Measurements from ENCODE around the gene ZNF232. TPM values are rescaled to one million over a fixed set of nuclear protein-coding genes. Genes with fewer than 3 reads are reported as not detected.

The ZNF232 gene
- total and polyA plus RNA-seq, 2 of the 13 experiments (the other 11 are each of a cell fraction or from before 2014, with no cell fraction given): 7.8 to 28.7 TPM

GRCh38 chr17:5069724-5070123 lies 42.0 kb downstream of the ZNF232 start (continued):
- TF ChIP-seq TAF15 (IDR thresholded peaks at IDR 0.05; ENCODE audit: low read depth, low read length, poor library complexity, severe bottlenecking): no peak
- TF ChIP-seq RFX3 (CRISPR knock-in tag; IDR thresholded peaks at IDR 0.05): no peak
- no peak for TF ChIP-seq ZBTB33 (CRISPR knock-in tag; IDR thresholded peaks at IDR 0.05)
- TF ChIP-seq ZNF333 (CRISPR knock-in tag; IDR thresholded peaks at IDR 0.05; ENCODE audit: borderline replicate concordance): no peak
- no peak for TF ChIP-seq DMTF1 (CRISPR knock-in tag; IDR thresholded peaks at IDR 0.05)
- no peak for TF ChIP-seq JUNB (CRISPR knock-in tag; IDR thresholded peaks at IDR 0.05; ENCODE audit: borderline replicate concordance)
- no peak for TF ChIP-seq ZFY (CRISPR knock-in tag; IDR thresholded peaks at IDR 0.05)
- no peak for TF ChIP-seq SATB2 (CRISPR knock-in tag; IDR thresholded peaks at IDR 0.05)
- TF ChIP-seq ZNF644 (CRISPR knock-in tag; IDR thresholded peaks at IDR 0.05; ENCODE audit: low read depth): peak; percentile 60; the same call in 1 of the 2 replicates
- TF ChIP-seq CTCF (CRISPR knock-in tag; IDR thresholded peaks at IDR 0.05): no peak
- no peak for TF ChIP-seq FLYWCH1 (CRISPR knock-in tag; IDR thresholded peaks at IDR 0.05)
- no peak for TF ChIP-seq E2F5 (CRISPR knock-in tag; conservative IDR thresholded peaks at IDR 0.05)
- TF ChIP-seq ZNF678 (CRISPR knock-in tag; IDR thresholded peaks at IDR 0.05): no peak
- no peak for TF ChIP-seq AGO1 (IDR thresholded peaks at IDR 0.05; ENCODE audit: low read depth, low read length, poor library complexity, severe bottlenecking)
- no peak for TF ChIP-seq RXRB (CRISPR knock-in tag; IDR thresholded peaks at IDR 0.05; ENCODE audit: borderline replicate concordance)
- no peak for TF ChIP-seq ZFP36 (IDR thresholded peaks at IDR 0.05; ENCODE audit: borderline replicate concordance, low read depth, low read length, partially characterized antibody)
- TF ChIP-seq HNRNPL (IDR thresholded peaks at IDR 0.05; ENCODE audit: low read depth, low read length): no peak
- TF ChIP-seq KDM4B (CRISPR knock-in tag; IDR thresholded peaks at IDR 0.05): no peak
- TF ChIP-seq ZNF207 (IDR thresholded peaks at IDR 0.05; ENCODE audit: borderline replicate concordance): no peak
- no peak for TF ChIP-seq ZNF260 (CRISPR knock-in tag; IDR thresholded peaks at IDR 0.05; ENCODE audit: borderline replicate concordance, low read depth)
- no peak for TF ChIP-seq NR2F2 (IDR thresholded peaks at IDR 0.05; ENCODE audit: borderline replicate concordance, low read depth)
- TF ChIP-seq ZNF816 (CRISPR knock-in tag; IDR thresholded peaks at IDR 0.05; ENCODE audit: borderline replicate concordance): no peak
- 0 out of 2 replicates have a peak, but pooled peaks have one; percentile 5 for TF ChIP-seq RFX1 (IDR thresholded peaks at IDR 0.05)
- TF ChIP-seq GABPA (IDR thresholded peaks at IDR 0.05; ENCODE audit: low read depth, low read length): no peak
- TF ChIP-seq GABPA (CRISPR knock-in tag; IDR thresholded peaks at IDR 0.05; ENCODE audit: low read depth): no peak
